ENCODE measurements around the gene VANGL2.

- TF ChIP-seq SNRNP70 (optimal IDR thresholded peaks at IDR 0.05; ENCODE audit: low read depth, low read length) (no peak), RAD21 (CRISPR knock-in tag; conservative IDR thresholded peaks at IDR 0.05 in 1 of 2, IDR thresholded peaks at IDR 0.05 in 1 of 2) (no peak), POU5F1 (IDR thresholded peaks at IDR 0.05; ENCODE audit: borderline replicate concordance, low read depth, low read length, partially characterized antibody) (no peak), SP1 (CRISPR knock-in tag; IDR thresholded peaks at IDR 0.05) (no peak), JUN (IDR thresholded peaks at IDR 0.05; ENCODE audit: borderline replicate concordance, low read depth, low read length) (no peak), JUN (CRISPR knock-in tag; IDR thresholded peaks at IDR 0.05; ENCODE audit: borderline replicate concordance) (no peak), HES1 (IDR thresholded peaks at IDR 0.05; ENCODE audit: low read depth) (no peak), ELK1 (CRISPR knock-in tag; IDR thresholded peaks at IDR 0.05) (no peak), ZBTB11 (CRISPR knock-in tag; IDR thresholded peaks at IDR 0.05) (no peak)
These were observed 48.7 kb upstream of the VANGL2 start for GRCh38 chr1:160351629-160352028.

All from K562 (cell line).